T-helper 9 cell (primary cell): Measurements from ENCODE around the gene ZNF358.

Experiments used
- DNase-seq: peaks from one replicate; pipeline ENCODE4 v3.0.0-alpha.2; 2020

The ZNF358 gene

GRCh38 chr19:7489609-7490044 is 26.3 kb upstream of the ZNF358 start:
- DNase-seq: no peak

DNA sequence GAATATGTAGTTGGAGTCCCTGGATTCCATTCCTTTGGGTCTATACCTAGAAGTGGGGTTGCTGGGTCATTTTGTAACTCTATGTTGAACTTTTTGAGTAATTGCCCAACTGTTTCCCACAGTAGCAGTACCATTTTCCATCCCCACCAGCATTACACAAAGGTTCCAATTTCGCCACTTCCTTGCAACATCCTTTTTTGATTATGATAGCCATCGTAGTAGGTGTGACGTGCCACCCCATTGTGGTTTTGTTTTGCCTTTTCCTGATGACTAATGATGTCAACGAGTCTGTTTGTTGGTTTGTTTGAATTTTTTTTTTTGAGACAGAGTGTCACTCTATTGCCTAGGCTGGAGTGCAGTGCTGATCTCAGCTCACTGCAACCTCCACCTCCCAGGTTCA is 23.8 kb upstream of the ZNF358 start:
- DNase-seq: no peak

DNA sequence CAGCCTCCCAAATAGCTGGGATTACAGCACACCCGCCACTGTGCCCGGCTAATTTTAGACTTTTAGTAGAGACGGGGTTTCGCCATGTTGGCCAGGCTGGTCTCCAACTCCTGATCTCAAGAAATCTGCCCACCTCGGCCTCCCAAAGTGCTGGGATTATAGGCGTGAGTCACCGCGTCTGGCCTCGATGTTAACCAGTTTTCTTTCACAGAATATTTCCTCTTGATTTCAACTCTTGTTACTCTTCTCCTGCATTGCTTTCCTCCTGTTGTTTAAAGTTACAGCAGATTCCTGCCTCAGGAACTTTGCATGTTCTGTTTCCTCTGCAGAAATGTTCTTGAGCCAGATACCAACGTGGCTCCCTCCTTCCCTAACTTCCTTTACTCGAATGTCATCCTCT is 23.3 kb upstream of the ZNF358 start:
- DNase-seq: no peak

DNA sequence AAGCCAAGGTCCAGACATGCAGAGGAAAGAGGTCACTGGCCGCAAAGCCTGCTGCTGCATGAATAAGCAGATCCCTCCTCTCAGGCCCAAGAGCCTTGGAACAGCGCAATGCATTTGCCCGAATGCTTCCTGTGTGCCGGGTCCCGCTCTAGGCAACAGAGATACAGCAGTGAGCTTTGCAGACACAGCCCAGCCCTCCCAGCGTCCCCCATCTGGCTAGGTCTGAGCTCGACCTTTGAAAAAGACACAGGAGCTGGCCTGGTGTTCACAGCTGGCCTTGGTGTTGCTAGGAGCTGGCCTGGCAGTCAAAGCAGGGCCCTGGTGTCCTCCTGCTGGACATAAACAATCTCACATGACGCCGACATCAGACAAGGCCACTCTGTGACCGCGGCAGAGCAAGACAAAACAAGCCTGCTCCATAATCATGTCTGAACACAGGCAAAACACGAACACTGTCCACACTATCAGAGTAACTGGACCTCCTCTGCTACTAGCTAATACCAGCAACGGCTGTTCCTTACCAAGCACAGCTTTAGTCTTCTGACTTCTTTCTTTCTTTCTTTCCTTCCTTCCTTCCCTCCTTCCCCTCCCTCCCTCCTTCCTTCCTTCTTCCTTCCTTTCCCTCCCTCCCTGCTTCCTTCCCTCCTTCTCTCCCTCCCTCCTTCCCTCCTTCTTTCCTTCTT is 21.3 kb upstream of the ZNF358 start:
- no peak for DNase-seq

GRCh38 chr19:7497292-7497691 is 18.6 kb upstream of the ZNF358 start:
- DNase-seq: no peak

- no peak for DNase-seq
Measured at GRCh38 chr19:7500811-7501450, 15.0 kb upstream of the ZNF358 start.

GRCh38 chr19:7502552-7502951 is 13.4 kb upstream of the ZNF358 start:
- DNase-seq: no peak

GRCh38 chr19:7504684-7505083 is 11.2 kb upstream of the ZNF358 start:
- DNase-seq: no peak

GRCh38 chr19:7505288-7505681 is 10.6 kb upstream of the ZNF358 start:
- DNase-seq: no peak

DNA sequence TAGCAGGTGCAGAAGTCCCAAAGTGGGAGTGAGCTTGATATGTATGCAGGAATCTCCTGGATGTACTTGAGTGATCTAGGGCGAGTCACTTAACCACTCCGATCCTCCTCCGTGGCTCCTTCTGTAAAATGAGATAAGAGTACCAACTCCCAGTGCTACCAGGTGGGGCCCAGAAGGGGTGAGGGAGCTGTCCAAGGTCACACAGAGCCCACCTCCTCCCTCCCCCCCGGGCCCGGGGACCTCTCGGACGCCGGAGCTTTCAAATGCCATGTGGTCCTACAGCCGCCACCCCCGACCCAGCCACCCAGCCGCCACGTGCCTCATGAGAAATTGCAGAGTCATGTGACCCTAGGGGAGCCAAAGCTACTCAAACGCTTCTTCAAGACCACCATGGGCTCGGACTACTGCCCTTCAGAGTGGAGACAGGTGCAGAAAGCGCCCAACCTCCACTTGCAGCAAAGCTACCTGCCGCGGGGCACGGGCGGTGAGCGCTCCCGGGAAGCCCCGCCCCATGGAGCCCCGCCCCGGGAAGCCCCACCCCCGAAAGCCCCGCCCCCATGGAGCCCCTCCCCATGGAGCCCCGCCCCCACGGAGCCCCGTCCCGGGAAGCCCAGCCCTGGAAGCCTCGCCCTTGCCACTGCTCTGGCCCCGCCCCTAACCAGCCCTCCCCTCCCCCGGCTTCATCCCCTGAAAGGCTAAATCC is 10.1 kb upstream of the ZNF358 start:
- DNase-seq: no peak

DNA sequence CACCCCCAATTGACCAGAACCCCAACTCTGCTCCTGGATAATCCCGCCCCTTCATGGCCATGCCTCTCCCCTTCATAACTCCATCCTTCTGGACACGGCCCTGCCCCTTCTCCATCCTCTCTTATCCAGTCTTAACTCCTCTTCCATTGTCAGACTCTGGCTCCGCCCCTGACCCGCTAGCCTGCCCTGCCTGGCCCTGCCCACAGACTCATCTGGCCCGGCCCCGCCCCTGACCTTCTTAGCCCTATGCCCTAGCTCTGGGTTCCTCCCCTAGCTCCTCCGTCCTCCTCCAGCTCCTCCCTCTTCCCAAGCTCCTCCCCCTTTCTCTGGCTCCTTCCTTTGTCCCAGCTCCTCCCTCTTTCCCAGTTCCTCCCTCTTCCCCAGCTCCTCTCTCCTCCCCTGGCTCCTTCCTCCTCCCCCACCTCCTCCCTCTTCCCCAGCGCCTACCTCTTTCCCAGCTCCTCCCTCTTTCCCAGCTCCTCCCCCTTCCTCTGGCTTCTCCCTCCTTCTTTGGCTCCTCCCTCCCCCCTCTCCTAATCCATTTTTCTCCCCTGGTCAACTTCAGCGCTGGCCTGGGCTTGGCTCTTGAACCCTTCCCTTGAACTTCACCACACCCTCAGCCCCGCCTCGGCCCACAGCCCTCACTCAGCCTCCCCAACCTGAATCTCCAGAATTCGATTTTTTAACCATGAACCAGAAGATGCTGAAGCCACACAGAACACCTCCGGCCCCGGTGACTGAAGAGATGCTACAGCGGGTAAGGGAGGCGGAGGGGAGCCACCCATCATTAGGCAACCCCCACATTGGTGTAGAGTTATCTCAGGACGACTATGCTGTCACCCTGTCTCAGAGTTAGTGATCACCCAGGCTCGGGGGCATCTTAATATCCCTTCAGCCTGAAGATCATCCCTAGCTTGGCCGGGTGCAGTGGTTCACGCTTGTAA is 9.2 kb upstream of the ZNF358 start:
- no peak for DNase-seq

GRCh38 chr19:7507884-7508283 is 8.0 kb upstream of the ZNF358 start:
- DNase-seq: no peak

DNA sequence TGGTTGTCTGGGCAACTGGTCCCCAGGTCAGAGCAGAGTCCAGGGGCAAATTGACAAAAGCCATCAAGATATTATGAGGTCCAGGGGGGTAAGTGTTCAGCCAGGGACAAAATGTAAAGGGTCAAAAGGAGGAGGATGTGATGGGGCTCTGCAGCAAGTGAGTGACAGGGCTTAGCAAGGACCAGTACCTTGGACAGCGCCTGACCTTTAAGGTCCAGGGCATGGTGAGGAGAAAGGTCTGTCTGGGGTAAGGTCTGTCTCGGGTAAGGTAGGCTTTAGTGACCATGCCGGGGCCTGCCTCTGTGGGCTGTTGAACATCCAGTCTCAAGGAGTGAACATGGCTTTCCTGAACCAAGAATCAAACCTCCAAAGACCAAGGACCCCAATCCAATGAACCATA is 6.3 kb upstream of the ZNF358 start:
- DNase-seq: no peak

DNA sequence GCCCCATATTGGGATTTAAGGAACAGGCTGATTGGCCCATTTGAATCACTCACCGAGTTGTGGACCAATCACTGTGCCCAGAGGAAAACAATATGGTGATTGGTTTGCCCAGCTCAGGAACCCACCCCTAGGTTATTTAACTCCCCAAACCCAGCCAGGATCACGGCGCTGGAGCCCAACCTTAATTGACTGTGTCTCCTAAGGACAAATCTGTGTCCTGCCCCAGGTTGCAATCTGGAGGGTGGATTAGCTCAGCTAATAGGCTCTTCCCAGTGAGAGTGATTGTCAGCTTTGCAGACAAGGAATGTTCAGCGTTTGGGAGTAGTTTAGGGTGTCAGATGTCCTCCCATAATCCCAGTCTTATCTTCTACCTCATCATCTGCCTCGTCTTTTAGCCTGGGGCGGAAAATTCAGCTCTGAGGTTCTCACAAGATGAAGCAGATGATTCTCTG is 3.5 kb upstream of the ZNF358 start:
- no peak for DNase-seq

DNA sequence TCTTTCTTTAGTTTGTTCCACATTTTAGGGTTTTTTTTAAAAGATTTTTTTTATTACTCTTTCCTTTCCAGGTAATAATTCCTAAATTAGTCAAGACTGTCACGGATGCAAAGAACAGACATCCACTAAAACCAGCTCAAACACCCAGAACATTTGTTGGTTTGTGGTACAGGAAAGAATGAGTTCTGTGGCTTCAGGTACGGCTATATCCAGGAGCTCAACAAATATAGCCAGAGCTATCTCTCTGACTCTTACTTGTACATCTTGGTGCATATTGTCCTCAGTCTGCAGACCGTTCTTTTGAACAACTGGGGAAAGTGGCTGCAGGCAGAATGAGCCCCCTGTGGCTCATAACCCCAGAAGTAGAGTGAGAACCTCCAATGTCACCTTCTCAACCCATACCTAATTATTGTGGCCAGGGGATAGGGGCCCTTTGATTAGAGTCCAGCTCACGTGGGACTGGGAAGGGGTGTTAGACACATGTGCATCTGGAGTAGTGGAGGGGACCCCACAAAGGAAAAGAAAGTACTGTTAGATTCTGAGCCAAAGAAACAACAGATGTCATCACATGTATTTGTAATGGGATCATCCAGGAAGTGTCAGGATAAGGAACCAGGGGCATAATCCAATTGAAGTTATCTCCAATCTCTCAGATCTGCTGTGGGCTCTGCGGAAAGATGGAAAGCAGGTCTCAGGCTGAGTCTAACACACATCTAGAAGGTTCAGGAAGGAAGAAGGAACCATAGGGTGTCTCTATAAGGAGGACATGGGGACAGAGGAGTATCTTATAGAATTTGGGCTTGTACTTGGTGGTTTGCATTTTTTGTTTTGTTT is 1.9 kb upstream of the ZNF358 start:
- no peak for DNase-seq

- no peak for DNase-seq
Measured at GRCh38 chr19:7515110-7515644, 726 bp upstream of the ZNF358 start.

- DNase-seq: no peak
Measured at GRCh38 chr19:7516333-7516732, 430 bp downstream of the ZNF358 start.

DNA sequence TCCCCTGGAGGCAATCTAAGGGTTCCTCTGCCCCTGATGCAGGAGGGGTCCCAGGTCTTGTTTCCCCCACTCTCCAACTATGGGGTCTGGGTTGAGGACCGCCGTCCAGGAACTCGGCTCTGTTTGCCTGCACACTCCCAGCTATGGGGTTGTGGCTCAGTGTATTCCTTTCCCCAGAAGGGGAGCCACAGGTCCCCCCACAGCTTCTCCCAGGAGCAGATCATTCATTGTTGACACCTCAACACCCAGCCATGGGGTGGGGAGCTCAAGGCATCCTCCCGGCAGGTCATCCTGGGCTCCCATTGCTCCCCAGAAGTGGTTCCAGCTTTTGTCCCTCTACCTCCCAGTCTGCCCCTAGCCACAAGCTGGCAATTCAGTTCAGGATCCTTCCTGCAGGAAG is 975 bp downstream of the ZNF358 start:
- DNase-seq: no peak

DNA sequence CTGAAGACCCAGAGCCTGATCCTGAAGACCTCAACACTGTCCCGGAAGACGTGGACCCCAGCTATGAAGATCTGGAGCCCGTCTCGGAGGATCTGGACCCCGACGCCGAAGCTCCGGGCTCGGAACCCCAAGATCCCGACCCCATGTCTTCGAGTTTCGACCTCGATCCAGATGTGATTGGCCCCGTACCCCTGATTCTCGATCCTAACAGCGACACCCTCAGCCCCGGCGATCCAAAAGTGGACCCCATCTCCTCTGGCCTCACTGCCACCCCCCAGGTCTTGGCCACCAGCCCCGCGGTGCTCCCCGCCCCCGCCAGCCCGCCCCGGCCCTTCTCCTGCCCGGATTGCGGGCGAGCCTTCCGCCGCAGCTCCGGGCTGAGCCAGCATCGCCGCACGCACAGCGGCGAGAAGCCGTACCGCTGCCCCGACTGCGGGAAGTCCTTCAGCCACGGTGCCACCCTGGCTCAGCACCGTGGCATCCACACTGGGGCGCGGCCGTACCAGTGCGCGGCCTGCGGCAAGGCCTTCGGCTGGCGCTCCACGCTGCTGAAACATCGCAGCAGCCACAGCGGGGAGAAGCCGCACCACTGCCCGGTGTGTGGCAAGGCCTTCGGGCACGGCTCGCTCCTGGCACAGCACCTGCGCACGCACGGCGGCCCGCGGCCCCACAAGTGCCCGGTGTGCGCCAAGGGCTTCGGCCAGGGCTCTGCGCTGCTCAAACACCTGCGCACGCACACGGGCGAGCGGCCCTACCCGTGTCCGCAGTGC is 3.6 kb downstream of the ZNF358 start:
- DNase-seq: no peak

DNA sequence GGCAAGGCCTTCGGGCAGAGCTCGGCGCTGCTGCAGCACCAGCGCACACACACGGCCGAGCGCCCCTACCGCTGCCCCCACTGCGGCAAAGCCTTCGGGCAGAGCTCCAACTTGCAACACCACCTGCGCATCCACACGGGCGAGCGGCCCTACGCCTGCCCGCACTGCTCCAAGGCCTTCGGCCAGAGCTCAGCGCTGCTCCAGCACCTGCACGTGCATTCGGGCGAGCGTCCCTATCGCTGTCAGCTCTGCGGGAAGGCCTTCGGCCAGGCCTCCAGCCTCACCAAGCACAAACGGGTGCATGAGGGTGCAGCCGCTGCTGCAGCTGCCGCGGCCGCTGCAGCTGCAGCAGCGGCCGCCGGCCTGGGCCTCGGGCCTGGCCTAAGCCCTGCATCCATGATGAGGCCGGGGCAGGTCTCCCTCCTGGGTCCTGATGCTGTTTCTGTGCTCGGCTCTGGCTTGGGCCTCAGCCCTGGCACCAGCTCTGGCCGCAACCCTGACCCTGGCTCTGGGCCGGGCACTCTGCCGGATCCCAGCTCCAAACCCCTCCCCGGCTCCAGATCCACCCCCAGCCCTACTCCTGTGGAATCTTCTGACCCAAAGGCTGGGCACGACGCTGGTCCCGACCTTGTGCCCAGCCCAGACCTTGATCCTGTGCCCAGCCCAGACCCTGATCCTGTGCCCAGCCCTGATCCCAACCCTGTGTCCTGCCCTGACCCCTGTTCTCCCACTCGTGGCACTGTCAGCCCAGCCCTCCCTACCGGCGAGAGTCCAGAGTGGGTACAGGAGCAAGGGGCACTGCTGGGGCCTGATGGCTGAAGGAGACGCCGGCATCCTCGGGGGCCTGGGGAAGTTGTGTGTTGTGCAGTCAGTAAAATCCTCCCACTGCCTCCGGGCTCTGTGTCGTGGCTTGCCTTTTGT is 4.5 kb downstream of the ZNF358 start:
- DNase-seq: no peak
